Measurements from ENCODE around the gene THEMIS.
"Not testable (repeated sequence)": the region's sequence is repeated elsewhere in the genome, so short reads cannot be mapped to it uniquely, and the experiment has no call there.

DNA sequence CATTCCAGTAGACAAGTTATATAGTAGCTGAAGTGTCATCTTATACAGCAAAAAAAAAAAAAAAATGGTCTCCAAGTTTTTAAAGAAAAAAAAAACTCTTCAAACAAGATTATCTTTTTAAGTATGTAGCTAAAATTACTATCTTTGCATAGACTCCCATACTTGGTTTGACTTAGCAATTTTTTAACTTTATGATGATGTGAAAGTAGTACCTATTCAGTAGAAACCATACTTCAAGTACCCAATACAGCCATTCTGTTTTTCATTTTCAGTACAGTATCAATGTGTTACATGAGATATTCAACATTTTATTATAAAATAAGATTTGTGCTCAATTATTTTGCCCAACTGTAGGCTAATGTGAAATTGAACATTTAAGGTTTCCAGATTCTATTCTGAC, 18.9 kb downstream of the THEMIS start:
- not testable (repeated sequence) for TF ChIP-seq TAF1 (IDR thresholded peaks at IDR 0.05; ENCODE audit: low read depth, low read length); POLR2AphosphoS5 (IDR thresholded peaks at IDR 0.05; ENCODE audit: low read depth, low read length); POLR2A (IDR thresholded peaks at IDR 0.05; ENCODE audit: low read depth, low read length); SPI1 (IDR thresholded peaks at IDR 0.05; ENCODE audit: low read depth, low read length); PAX5 (IDR thresholded peaks at IDR 0.05; ENCODE audit: insufficient read depth, low read length, severe bottlenecking); POU2F2 (IDR thresholded peaks at IDR 0.05; ENCODE audit: low read depth, low read length)

Data from GM12891 (cell line).